ENCODE data around the gene C7orf33. TPM values are rescaled to one million over a fixed set of nuclear protein-coding genes. Genes with fewer than 3 reads are reported as not detected.

Gene C7orf33
- total RNA-seq, 4 donors from 2014 or later: not detected

GRCh38 chr7:148546857-148547256, 43.7 kb upstream of the C7orf33 start:
- no peak overlapping the region for H3K4me3 ChIP-seq
- no peak for TF ChIP-seq POLR2A (IDR thresholded peaks at IDR 0.05)
- no peaks in the 10 kb centered on the region for H3K27me3 ChIP-seq
- intact Hi-C loops (cut with DNase I; ENCODE audit: low total_unique reads): no loop called here
- no peaks in the 10 kb centered on the region for H3K36me3 ChIP-seq
- no peaks in the 10 kb centered on the region for H3K4me1 ChIP-seq
- DNase-seq: no peak
- H3K9me3 ChIP-seq: no peaks in the 10 kb centered on the region
- no peak overlapping the region for H3K27ac ChIP-seq

DNA sequence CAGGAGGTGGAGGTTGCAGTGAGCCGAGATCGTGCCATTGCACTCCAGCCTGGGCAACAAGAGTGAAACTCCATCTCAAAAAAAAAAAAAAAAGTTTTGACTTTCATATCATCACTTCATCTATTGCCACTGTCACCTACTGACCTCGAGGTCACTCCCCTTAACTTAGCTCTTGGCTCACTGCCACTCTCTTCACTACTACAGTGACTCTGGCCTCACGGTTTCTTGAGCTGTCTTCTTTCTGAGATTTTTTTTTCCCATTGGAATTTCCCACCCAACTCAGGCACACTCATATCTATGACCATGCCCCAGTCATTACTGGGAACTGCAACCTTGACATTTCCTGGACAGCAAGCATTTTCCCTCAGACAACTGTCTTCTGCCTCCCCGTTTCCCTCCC, 42.6 kb upstream of the C7orf33 start:
- Histone ChIP-seq H3K27ac (no peak overlapping the region), H3K36me3 (no peaks in the 10 kb centered on the region), H3K4me3 (no peak overlapping the region), H3K27me3 (no peaks in the 10 kb centered on the region), H3K4me1 (no peaks in the 10 kb centered on the region), H3K9me3 (no peaks in the 10 kb centered on the region)
- no peak for DNase-seq
- intact Hi-C loops (cut with DNase I; ENCODE audit: low total_unique reads): no loop called here
- TF ChIP-seq, protein P1, sequence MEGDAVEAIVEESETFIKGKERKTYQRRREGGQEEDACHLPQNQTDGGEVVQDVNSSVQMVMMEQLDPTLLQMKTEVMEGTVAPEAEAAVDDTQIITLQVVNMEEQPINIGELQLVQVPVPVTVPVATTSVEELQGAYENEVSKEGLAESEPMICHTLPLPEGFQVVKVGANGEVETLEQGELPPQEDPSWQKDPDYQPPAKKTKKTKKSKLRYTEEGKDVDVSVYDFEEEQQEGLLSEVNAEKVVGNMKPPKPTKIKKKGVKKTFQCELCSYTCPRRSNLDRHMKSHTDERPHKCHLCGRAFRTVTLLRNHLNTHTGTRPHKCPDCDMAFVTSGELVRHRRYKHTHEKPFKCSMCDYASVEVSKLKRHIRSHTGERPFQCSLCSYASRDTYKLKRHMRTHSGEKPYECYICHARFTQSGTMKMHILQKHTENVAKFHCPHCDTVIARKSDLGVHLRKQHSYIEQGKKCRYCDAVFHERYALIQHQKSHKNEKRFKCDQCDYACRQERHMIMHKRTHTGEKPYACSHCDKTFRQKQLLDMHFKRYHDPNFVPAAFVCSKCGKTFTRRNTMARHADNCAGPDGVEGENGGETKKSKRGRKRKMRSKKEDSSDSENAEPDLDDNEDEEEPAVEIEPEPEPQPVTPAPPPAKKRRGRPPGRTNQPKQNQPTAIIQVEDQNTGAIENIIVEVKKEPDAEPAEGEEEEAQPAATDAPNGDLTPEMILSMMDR (IDR thresholded peaks at IDR 0.05): no peak
- TF ChIP-seq POLR2A (IDR thresholded peaks at IDR 0.05): no peak

DNA sequence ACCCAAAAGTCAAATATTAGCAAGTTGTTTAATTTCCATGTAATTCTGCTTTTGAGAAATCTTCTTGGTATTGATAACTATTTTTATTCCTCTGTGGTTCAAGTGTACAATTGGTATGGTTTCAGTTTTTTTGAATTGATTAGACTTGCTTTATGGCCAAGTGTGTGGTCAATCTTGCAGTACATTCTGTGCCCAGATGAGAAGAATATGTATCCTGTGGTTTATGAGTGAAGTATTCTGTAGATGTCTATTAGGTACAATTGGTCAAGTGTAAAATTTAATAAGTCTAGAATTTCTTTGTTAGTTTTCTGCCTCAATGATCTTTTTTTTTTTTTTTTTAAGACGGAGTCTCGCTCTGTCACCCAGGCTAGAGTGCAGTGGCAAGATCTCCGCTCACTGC, 36.6 kb upstream of the C7orf33 start:
- intact Hi-C loops (cut with DNase I; ENCODE audit: low total_unique reads): no loop called here
- Histone ChIP-seq H3K36me3 (no peaks in the 10 kb centered on the region), H3K27me3 (no peaks in the 10 kb centered on the region), H3K9me3 (no peaks in the 10 kb centered on the region), H3K27ac (no peak overlapping the region), H3K4me1 (no peaks in the 10 kb centered on the region), H3K4me3 (no peak overlapping the region)
- DNase-seq: no peak
- no peak for TF ChIP-seq POLR2A (IDR thresholded peaks at IDR 0.05)
- TF ChIP-seq, protein P1 (IDR thresholded peaks at IDR 0.05): no peak

DNA sequence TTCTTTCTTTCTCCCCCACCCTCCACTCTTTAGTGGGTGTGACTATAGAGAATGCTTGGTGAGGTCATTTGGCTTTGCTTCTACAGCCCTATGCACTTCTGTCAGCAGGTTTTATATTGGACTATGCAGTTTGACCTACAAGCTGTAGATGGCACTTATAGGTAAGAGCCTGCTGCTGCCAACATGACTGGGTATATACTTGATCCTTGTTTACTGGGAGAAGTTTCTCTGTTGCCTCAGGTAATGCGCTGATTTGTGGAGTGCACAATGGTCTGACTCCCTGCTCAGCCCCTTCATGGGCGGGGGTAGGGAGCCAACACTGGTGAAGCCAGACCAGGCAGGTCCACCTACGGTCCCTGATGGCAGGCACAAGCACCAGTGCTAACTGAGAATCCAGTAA, 33.7 kb upstream of the C7orf33 start:
- TF ChIP-seq, protein P1 (IDR thresholded peaks at IDR 0.05): no peak
- no peak for TF ChIP-seq POLR2A (IDR thresholded peaks at IDR 0.05)
- H3K27ac ChIP-seq: no peak overlapping the region
- H3K27me3 ChIP-seq: no peaks in the 10 kb centered on the region
- H3K36me3 ChIP-seq: no peaks in the 10 kb centered on the region
- DNase-seq: no peak
- intact Hi-C loops (cut with DNase I; ENCODE audit: low total_unique reads): no loop called here
- no peaks in the 10 kb centered on the region for H3K4me1 ChIP-seq
- no peaks in the 10 kb centered on the region for H3K9me3 ChIP-seq
- no peak overlapping the region for H3K4me3 ChIP-seq

- H3K9me3 ChIP-seq: no peaks in the 10 kb centered on the region
- TF ChIP-seq, protein P1 (IDR thresholded peaks at IDR 0.05): no peak
- no peak for TF ChIP-seq POLR2A (IDR thresholded peaks at IDR 0.05)
- no peak overlapping the region for H3K4me3 ChIP-seq
- H3K27me3 ChIP-seq: no peaks in the 10 kb centered on the region
- intact Hi-C loops (cut with DNase I; ENCODE audit: low total_unique reads): no loop called here
- DNase-seq: no peak
- no peak overlapping the region for H3K27ac ChIP-seq
- H3K4me1 ChIP-seq: no peaks in the 10 kb centered on the region
- no peaks in the 10 kb centered on the region for H3K36me3 ChIP-seq
Observed at GRCh38 chr7:148558914-148559313, 31.7 kb upstream of the C7orf33 start.

DNA sequence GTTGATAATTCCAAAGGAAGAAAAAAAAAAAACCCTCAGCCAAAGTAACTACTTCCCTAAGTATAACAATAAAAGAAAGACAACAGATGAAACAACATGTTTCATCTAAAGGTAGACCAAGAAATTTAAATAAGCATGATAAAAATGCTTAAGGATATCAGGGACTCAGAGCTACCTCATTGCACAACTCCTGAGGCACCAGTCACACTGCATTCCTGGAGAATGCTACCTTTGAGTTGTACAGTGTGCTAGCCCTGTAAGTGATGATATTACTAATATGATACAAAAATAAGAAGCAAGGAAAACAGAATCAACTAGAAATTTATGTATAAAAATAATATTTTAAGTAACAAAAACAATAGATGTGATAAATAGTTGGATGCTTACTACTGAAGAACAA, 29.5 kb upstream of the C7orf33 start:
- Histone ChIP-seq H3K4me3 (no peak overlapping the region), H3K27me3 (no peaks in the 10 kb centered on the region), H3K36me3 (no peaks in the 10 kb centered on the region), H3K9me3 (no peaks in the 10 kb centered on the region), H3K4me1 (no peaks in the 10 kb centered on the region), H3K27ac (no peak overlapping the region)
- no peak for TF ChIP-seq POLR2A (IDR thresholded peaks at IDR 0.05)
- TF ChIP-seq, protein P1 (IDR thresholded peaks at IDR 0.05): no peak
- intact Hi-C loops (cut with DNase I; ENCODE audit: low total_unique reads): no loop called here
- DNase-seq: no peak
